Measurements from ENCODE around the gene GABARAP.

GRCh38 chr17:7237761-7238419, 4.4 kb downstream of the GABARAP start:
- TF ChIP-seq POLR2A (IDR thresholded peaks at IDR 0.05; ENCODE audit: low read length): no peak
- no peak for TF ChIP-seq GATA1 (IDR thresholded peaks at IDR 0.05; ENCODE audit: low read depth, low read length)

Data from erythroblast (primary cell).